GM12874 (cell line): ENCODE results near the gene HAX1.

Source experiments
- CTCF ChIP-seq: IDR thresholded peaks from 2 replicates; pipeline ENCODE4 v1.5.1; 2011; ENCODE audit warnings: low read depth, mild to moderate bottlenecking, control low read depth, low read length, moderate library complexity; ENCODE audit not compliant: insufficient read depth

The HAX1 gene

GRCh38 chr1:154272217-154272998, at the start of gene HAX1:
TSS of gene HAX1 (plus strand) at chr1:154272629. CDS start at chr1:154272724, 95 bp downstream.
- peak; percentile 78 for TF ChIP-seq CTCF

- TF ChIP-seq CTCF = no peak
Observed at GRCh38 chr1:154222918-154223317, 49.5 kb upstream of the HAX1 start.

- TF ChIP-seq CTCF = no peak
Observed at GRCh38 chr1:154223621-154224020, 48.8 kb upstream of the HAX1 start.

- no peak for TF ChIP-seq CTCF
Observed at GRCh38 chr1:154225370-154225769, 47.1 kb upstream of the HAX1 start.

GRCh38 chr1:154236855-154237254, 35.6 kb upstream of the HAX1 start:
- no peak for TF ChIP-seq CTCF

- TF ChIP-seq CTCF = no peak
Observed at GRCh38 chr1:154237435-154237834, 35.0 kb upstream of the HAX1 start.

- TF ChIP-seq CTCF = no peak
Observed at GRCh38 chr1:154237880-154238506, 34.4 kb upstream of the HAX1 start.
